OCI-LY7 (cell line): ENCODE data around the gene DPH7.

Experiments used
- EZH2phosphoT487 ChIP-seq: fragments of 200-600 bp; sonication (generic); IDR thresholded peaks from 2 replicates; pipeline ENCODE4 v1.6.1; 2018; ENCODE audit warnings: low read depth, borderline replicate concordance, mild to moderate bottlenecking, mixed run types, antibody characterized with exemption, low read length, moderate library complexity, mixed read lengths
- TF ChIP-seq, protein P1 (sequence below): fragments of 200-600 bp; sonication (generic); conservative IDR thresholded peaks from 2 replicates; pipeline ENCODE4 v1.5.1; 2014; ENCODE audit warnings: mild to moderate bottlenecking, antibody characterized with exemption, low read length, moderate library complexity, mixed read lengths

DNA sequence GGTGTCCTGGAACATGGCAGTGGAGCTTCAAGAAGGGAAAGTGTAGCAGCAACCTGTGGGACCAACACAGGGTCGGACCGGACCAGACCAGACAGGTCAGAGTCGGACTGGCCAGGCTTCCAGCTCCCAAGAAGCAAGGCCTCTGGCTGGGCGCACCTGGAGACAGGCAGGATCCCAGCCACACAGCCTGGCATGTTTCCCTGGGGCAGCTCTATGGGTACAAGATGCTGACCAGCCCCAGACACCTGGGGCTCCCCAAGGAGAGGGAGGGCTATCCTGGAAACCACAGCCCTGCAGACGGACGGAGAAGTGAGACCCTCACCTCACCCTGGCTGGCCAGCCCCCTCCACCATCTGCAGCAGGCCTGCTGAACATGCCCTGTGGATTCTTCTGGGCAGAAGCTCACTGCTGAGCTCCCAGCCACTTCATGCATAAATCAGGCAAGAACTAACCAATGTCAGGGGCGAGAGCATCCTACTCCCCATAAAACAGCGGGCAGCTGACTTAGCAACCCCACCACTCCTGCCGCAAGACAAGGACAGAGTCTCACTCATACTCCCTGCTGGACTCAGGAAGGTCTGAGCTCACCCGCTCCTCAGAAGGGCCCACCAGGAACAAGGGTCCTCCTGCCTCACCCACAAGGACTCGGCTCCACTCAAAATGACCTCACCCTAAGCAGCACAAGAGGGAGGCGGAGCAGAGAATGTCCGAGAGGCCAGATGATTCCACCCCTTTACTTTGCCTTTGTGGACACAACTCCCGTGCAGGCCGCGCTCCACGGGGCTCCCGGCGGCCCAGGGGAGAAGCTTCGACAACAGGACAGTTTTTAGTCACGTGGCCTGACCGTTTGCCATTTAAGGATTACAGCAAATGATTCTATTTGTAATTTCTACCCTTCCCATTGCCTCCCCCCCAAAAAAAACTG is 2.9 kb upstream of the DPH7 start:
- TF ChIP-seq, protein P1, sequence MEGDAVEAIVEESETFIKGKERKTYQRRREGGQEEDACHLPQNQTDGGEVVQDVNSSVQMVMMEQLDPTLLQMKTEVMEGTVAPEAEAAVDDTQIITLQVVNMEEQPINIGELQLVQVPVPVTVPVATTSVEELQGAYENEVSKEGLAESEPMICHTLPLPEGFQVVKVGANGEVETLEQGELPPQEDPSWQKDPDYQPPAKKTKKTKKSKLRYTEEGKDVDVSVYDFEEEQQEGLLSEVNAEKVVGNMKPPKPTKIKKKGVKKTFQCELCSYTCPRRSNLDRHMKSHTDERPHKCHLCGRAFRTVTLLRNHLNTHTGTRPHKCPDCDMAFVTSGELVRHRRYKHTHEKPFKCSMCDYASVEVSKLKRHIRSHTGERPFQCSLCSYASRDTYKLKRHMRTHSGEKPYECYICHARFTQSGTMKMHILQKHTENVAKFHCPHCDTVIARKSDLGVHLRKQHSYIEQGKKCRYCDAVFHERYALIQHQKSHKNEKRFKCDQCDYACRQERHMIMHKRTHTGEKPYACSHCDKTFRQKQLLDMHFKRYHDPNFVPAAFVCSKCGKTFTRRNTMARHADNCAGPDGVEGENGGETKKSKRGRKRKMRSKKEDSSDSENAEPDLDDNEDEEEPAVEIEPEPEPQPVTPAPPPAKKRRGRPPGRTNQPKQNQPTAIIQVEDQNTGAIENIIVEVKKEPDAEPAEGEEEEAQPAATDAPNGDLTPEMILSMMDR: no peak
- TF ChIP-seq EZH2phosphoT487: no peak
